GM12878 (cell line): Measurements from ENCODE around the gene ADCY5. TPM values are rescaled to one million over a fixed set of nuclear protein-coding genes. Genes with fewer than 3 reads are reported as not detected.

ENCODE experiments used
- ATAC-seq: fragments of 200-7000 bp; cut with Tn5 transposase; 3 replicates; pipeline ENCODE4 v1.9.1; 2020; ENCODE audit warnings: mild to moderate bottlenecking, moderate library complexity
- BruUV-seq: library from RNA; stranded (reverse); fragments of 400-500 nt; replicated peaks from 2 replicates; lab custom pipeline; 2021; lab: Mats Ljungman, UMichigan
- CTCF ChIA-PET: fragments of 300-600 bp; sonication (Branson Sonifier 250); formaldehyde crosslinking; extraction: SDS; loops from one replicate; lab custom pipeline; 2021; ENCODE audit warnings: inconsistent platforms; lab: Yijun Ruan, JAX
- POLR2A ChIA-PET: fragments of 350-600 bp; formaldehyde crosslinking; extraction: SDS; loops from one replicate; lab custom pipeline; 2021; ENCODE audit warnings: inconsistent platforms; lab: Charles Lee
- RAD21 ChIA-PET: fragments of 300-600 bp; sonication (Branson Sonifier 250); formaldehyde crosslinking; loops from one replicate; lab custom pipeline; 2023; ENCODE audit warnings: antibody characterized with exemption; ENCODE audit not compliant: unreplicated experiment; lab: Charles Lee
- SMC1A ChIA-PET: fragments of 300-600 bp; sonication (Branson Sonifier 250); formaldehyde crosslinking; loops from one replicate; lab custom pipeline; 2023; ENCODE audit not compliant: unreplicated experiment, uncharacterized antibody; lab: Charles Lee
- DNase-seq: peaks from one replicate; pipeline ENCODE4 v3.0.0-alpha.2; 2011; ENCODE audit warnings: low read depth, low spot score
- FAIRE-seq: peaks from 3 replicates; lab custom pipeline; 2011; peaks lifted over from hg19 to GRCh38; lab: Jason Lieb, UNC
- H2AFZ ChIP-seq: 2 replicates; pipeline ENCODE4 v1.6.0; 2011; ENCODE audit warnings: low read depth, low read length, control low read depth; ENCODE audit not compliant: control insufficient read depth
- H3K27ac ChIP-seq: 2 replicates; pipeline ENCODE4 v1.5.1; 2011; ENCODE audit warnings: control low read depth; ENCODE audit not compliant: control insufficient read depth, insufficient read depth
- H3K27me3 ChIP-seq, 2 experiments: replicated peaks in 1 of 2; 2 replicates each; pipeline versions ENCODE4 v1.6.0 to v1.6.1; 2011; ENCODE audit warnings: low read length in 1 of 2; ENCODE audit not compliant: control insufficient read depth in 2 of 2, insufficient read depth in 2 of 2
- H3K36me3 ChIP-seq, 2 experiments: 2 replicates each; pipeline ENCODE4 v1.5.1; 2011; ENCODE audit warnings: low read length in 1 of 2; ENCODE audit not compliant: control insufficient read depth in 2 of 2, insufficient read depth in 2 of 2
- H3K4me1 ChIP-seq: 2 replicates; pipeline ENCODE4 v1.6.1; 2011; ENCODE audit warnings: mild to moderate bottlenecking, low read length, moderate library complexity, mixed read lengths; ENCODE audit not compliant: control insufficient read depth, insufficient read depth
- H3K4me2 ChIP-seq: 2 replicates; pipeline ENCODE4 v1.6.0; 2011; ENCODE audit warnings: control low read depth; ENCODE audit not compliant: control insufficient read depth, insufficient read depth
- H3K4me3 ChIP-seq: fragments of 200-600 bp; sonication (generic); 2 replicates; pipeline ENCODE4 v1.5.1; 2016
- H3K79me2 ChIP-seq: 2 replicates; pipeline ENCODE4 v1.6.0; 2011; ENCODE audit warnings: low read length; ENCODE audit not compliant: control insufficient read depth, insufficient read depth
- H3K9ac ChIP-seq: 2 replicates; pipeline ENCODE4 v1.8.0; 2011; ENCODE audit warnings: low read length, control low read depth, mixed read lengths; ENCODE audit not compliant: control insufficient read depth, insufficient read depth
- H3K9me3 ChIP-seq: replicated peaks from 3 replicates; pipeline ENCODE4 v1.5.1; 2011; ENCODE audit warnings: mild to moderate bottlenecking, low read length; ENCODE audit not compliant: control insufficient read depth, insufficient read depth
- H4K20me1 ChIP-seq: 2 replicates; pipeline ENCODE4 v1.6.0; 2011; ENCODE audit not compliant: control insufficient read depth, insufficient read depth
- CHD1 ChIP-seq: IDR thresholded peaks from 2 replicates; pipeline ENCODE4 v1.6.1; 2012; ENCODE audit warnings: low read depth, low read length, improper control_type of control experiment
- CHD4 ChIP-seq: fragments of 200-600 bp; sonication (generic); IDR thresholded peaks from 2 replicates; pipeline ENCODE4 v1.6.1; 2016; ENCODE audit warnings: mild to moderate bottlenecking
- CUX1 ChIP-seq: IDR thresholded peaks from 2 replicates; pipeline ENCODE4 v1.6.1; 2012; ENCODE audit warnings: improper control_type of control experiment, low read depth, low read length; ENCODE audit not compliant: insufficient replicate concordance
- FOXM1 ChIP-seq: IDR thresholded peaks from 2 replicates; pipeline ENCODE4 v1.6.1; 2012; ENCODE audit warnings: low read depth, mild to moderate bottlenecking, inconsistent platforms, low read length, moderate library complexity
- HDAC2 ChIP-seq: fragments of 200-600 bp; sonication (generic); IDR thresholded peaks from 2 replicates; pipeline ENCODE4 v1.6.1; 2017
- IRF3 ChIP-seq: fragments of 450-650 bp; IDR thresholded peaks from 2 replicates; pipeline ENCODE4 v1.6.1; 2014; ENCODE audit warnings: mild to moderate bottlenecking
- MEF2A ChIP-seq: IDR thresholded peaks from 2 replicates; pipeline ENCODE4 v1.6.1; 2011; ENCODE audit warnings: low read depth, mild to moderate bottlenecking, low read length, moderate library complexity; ENCODE audit not compliant: insufficient read depth
- NFXL1 ChIP-seq: fragments of 450-650 bp; IDR thresholded peaks from 2 replicates; pipeline ENCODE4 v1.6.1; 2017; ENCODE audit warnings: antibody characterized with exemption, mild to moderate bottlenecking, borderline replicate concordance
- NR2C1 ChIP-seq: fragments of 450-650 bp; IDR thresholded peaks from 2 replicates; pipeline ENCODE4 v1.6.1; 2017; ENCODE audit warnings: antibody characterized with exemption, mild to moderate bottlenecking, moderate library complexity
- PAX8 ChIP-seq: fragments of 450-650 bp; IDR thresholded peaks from 2 replicates; pipeline ENCODE4 v1.6.1; 2017; ENCODE audit warnings: mild to moderate bottlenecking, moderate library complexity
- RBBP5 ChIP-seq: fragments of 200-600 bp; sonication (generic); conservative IDR thresholded peaks from 2 replicates; pipeline ENCODE4 v1.6.1; 2016
- SMARCA5 ChIP-seq: fragments of 450-650 bp; IDR thresholded peaks from 2 replicates; pipeline ENCODE4 v1.6.1; 2017; ENCODE audit warnings: mild to moderate bottlenecking
- SP1 ChIP-seq: IDR thresholded peaks from one replicate; pipeline ENCODE4 v1.6.1; 2011; ENCODE audit warnings: low read depth, low read length
- TCF7 ChIP-seq: IDR thresholded peaks from 2 replicates; pipeline ENCODE4 v1.6.1; 2014; ENCODE audit warnings: antibody characterized with exemption, borderline replicate concordance
- ZBTB33 ChIP-seq: fragments of 450-650 bp; IDR thresholded peaks from 2 replicates; pipeline ENCODE4 v1.6.1; 2017; ENCODE audit warnings: mild to moderate bottlenecking
- ZNF217 ChIP-seq: fragments of 450-650 bp; IDR thresholded peaks from 2 replicates; pipeline ENCODE4 v1.6.1; 2017; ENCODE audit warnings: antibody characterized with exemption, mild to moderate bottlenecking
- in situ Hi-C: fragments of 300-500 bp; cut with MboI; formaldehyde crosslinking; loops from 9 replicates; pipeline ENCODE4 v1.14.3; 2018; ENCODE audit warnings: mixed read lengths
- intact Hi-C: fragments of 100-400 bp; cut with micrococcal nuclease; formaldehyde crosslinking; loops from one replicate; pipeline ENCODE4 v1.14.2; 2022; ENCODE audit not compliant: unreplicated experiment
- polyA plus RNA-seq, 11 experiments: library from polyadenylated mRNA; depleted of rRNA in 4 of 11; unstranded in 6 of 11; stranded (reverse) in 5 of 11; fragments of >200 nt; fragmentation: Nextera tagmentation in 4 of 11; fragmentation: Illumina TruSeq in 1 of 11; extraction: Ambion mirVana in 4 of 11; extraction: Trizol in 1 of 11; gene quantifications; 1 replicate in 1 of 11; 2 replicates in 10 of 11; pipeline versions ENCODE4 v1.2.1 to v1.2.3, GENCODE V29; 2011 to 2016; ENCODE audit warnings: inconsistent platforms in 2 of 11, missing spikeins in 2 of 11, low read depth in 1 of 11
- total RNA-seq, 4 experiments: library from RNA; depleted of rRNA in 3 of 4; stranded (reverse); fragments of >200 nt in 3 of 4; fragmentation: Illumina TruSeq in 1 of 4; extraction: Trizol in 1 of 4; gene quantifications; 2 replicates each; pipeline versions ENCODE4 v1.2.1 to v1.2.3, GENCODE V29; 2013 to 2021

ADCY5 gene
- total and polyA plus RNA-seq, 10 of the 15 experiments (the other 5 are each of a cell fraction or from before 2014, with no cell fraction given): under 0.01 to 0.24 (median 0.02) TPM; not detected in 4

- SMC1A ChIA-PET: interaction anchor here (1.0 kb wide), 1 partner anchor 316 kb away, joined by 3 read pairs; no protein-coding TSS in a partner anchor
- Histone ChIP-seq H3K79me2 (no peaks in the 10 kb centered on the region), H2AFZ (no peak overlapping the region), H3K27me3 (no peaks in the 10 kb centered on the region), H4K20me1 (no peaks in the 10 kb centered on the region), H3K9me3 (no peaks in the 10 kb centered on the region), H3K4me3 (no peak overlapping the region), H3K27ac (no peak overlapping the region), H3K4me1 (no peaks in the 10 kb centered on the region), H3K4me2 (no peak overlapping the region), H3K9ac (no peak overlapping the region), H3K36me3 (peaks cover 0 to 3% of the 10 kb centered on the region in 2 experiments; a peak in 1 of 4 replicates)
- intact Hi-C loops (no loop called here), in situ Hi-C loops (no loop called here)
- DNase-seq: no peak
- POLR2A ChIA-PET: no interaction called here
- RAD21 ChIA-PET: no interaction called here
- CTCF ChIA-PET: interaction anchor here (1.0 kb wide), 1 partner anchor 13 kb away, joined by 5 read pairs; no protein-coding TSS in a partner anchor
- FAIRE-seq: no peak
- no TSS peak for BruUV-seq
- no peak for TF ChIP-seq PAX8
- TF ChIP-seq NFXL1: no peak
- no peak for TF ChIP-seq ZNF217
- TF ChIP-seq SMARCA5: no peak
- no peak for TF ChIP-seq TCF7
- no peak for TF ChIP-seq RBBP5
- TF ChIP-seq NR2C1: no peak
- no peak for TF ChIP-seq CHD1
- no peak for TF ChIP-seq CUX1
- TF ChIP-seq ZBTB33: no peak
- TF ChIP-seq FOXM1: no peak
- no peak for TF ChIP-seq MEF2A
- no peak for TF ChIP-seq HDAC2
- no peak for TF ChIP-seq SP1
- TF ChIP-seq IRF3: no peak
- no peak for TF ChIP-seq CHD4
- no peak for ATAC-seq
These were observed 190.5 kb downstream of the ADCY5 start for GRCh38 chr3:123258359-123258758.
